Ishikawa (cell line): ENCODE data around the gene PLEKHA7.

Source experiments
- CEBPB ChIP-seq: IDR thresholded peaks from 2 replicates; pipeline ENCODE4 v1.6.1; 2012
- EP300 ChIP-seq: IDR thresholded peaks from 2 replicates; pipeline ENCODE4 v1.6.1; 2012; ENCODE audit warnings: borderline replicate concordance
- FOXM1 ChIP-seq: IDR thresholded peaks from 2 replicates; pipeline ENCODE4 v1.6.1; 2012; ENCODE audit warnings: low read depth, borderline replicate concordance
- MAX ChIP-seq: IDR thresholded peaks from 2 replicates; pipeline ENCODE4 v1.6.1; 2012
- NFIC ChIP-seq: IDR thresholded peaks from 2 replicates; pipeline ENCODE4 v1.6.1; 2012
- RAD21 ChIP-seq: IDR thresholded peaks from 2 replicates; pipeline ENCODE4 v1.6.1; 2012; ENCODE audit warnings: low read depth
- REST ChIP-seq: IDR thresholded peaks from 2 replicates; pipeline ENCODE4 v1.6.1; 2012; ENCODE audit warnings: low read depth, mild to moderate bottlenecking
- TAF1 ChIP-seq: IDR thresholded peaks from 2 replicates; pipeline ENCODE4 v1.6.1; 2012; ENCODE audit warnings: low read depth, mild to moderate bottlenecking
- TCF12 ChIP-seq: IDR thresholded peaks from 2 replicates; pipeline ENCODE4 v1.6.1; 2012; ENCODE audit warnings: low read depth
- TEAD4 ChIP-seq: IDR thresholded peaks from 2 replicates; pipeline ENCODE4 v1.6.1; 2012
- USF1 ChIP-seq: IDR thresholded peaks from 2 replicates; pipeline ENCODE4 v1.6.1; 2012
- ZBTB7A ChIP-seq: IDR thresholded peaks from 2 replicates; pipeline ENCODE4 v1.6.1; 2012; ENCODE audit warnings: low read depth

The PLEKHA7 gene

GRCh38 chr11:17021511-17021910, 7.3 kb upstream of the PLEKHA7 start:
- TF ChIP-seq NFIC (no peak), USF1 (no peak), MAX (no peak), REST (no peak), CEBPB (no peak), FOXM1 (no peak), EP300 (no peak), TEAD4 (no peak)

- no peak for TF ChIP-seq MAX
- TF ChIP-seq REST, result no peak
- no peak for TF ChIP-seq ZBTB7A
- no peak for TF ChIP-seq TCF12
Observed at GRCh38 chr11:17020831-17021230, 6.6 kb upstream of the PLEKHA7 start.

- TF ChIP-seq USF1 (no peak), NFIC (no peak), TEAD4 (no peak)
Observed at GRCh38 chr11:17019232-17019631, 5.0 kb upstream of the PLEKHA7 start.

- TF ChIP-seq REST (no peak), ZBTB7A (no peak), FOXM1 (no peak), MAX (no peak), EP300 (no peak), NFIC (no peak), CEBPB (no peak), TAF1 (no peak)
Observed at GRCh38 chr11:17015627-17016126, 1.5 kb upstream of the PLEKHA7 start.

GRCh38 chr11:17014833-17015626, 816 bp upstream of the PLEKHA7 start:
- TF ChIP-seq RAD21 (no peak), REST (no peak), NFIC (no peak), CEBPB (no peak), FOXM1 (no peak), TAF1 (no peak)
